T47D (cell line): ENCODE measurements around the gene GLB1L2.

Experiments
- DNase-seq, 2 experiments: peaks; one replicate each; pipeline versions ENCODE4 v3.0.0 to v3.0.0-alpha.2; 2011 to 2012; ENCODE audit warnings: low read depth in 1 of 2, low spot score in 1 of 2
- JUND ChIP-seq: IDR thresholded peaks from 2 replicates; pipeline ENCODE4 v1.6.1; 2012; ENCODE audit warnings: low read depth
- in situ Hi-C: cut with HindIII; loops from 2 replicates; pipeline ENCODE4 v1.10.0; 2016; ENCODE audit warnings: low sequenced_read_pairs, low pct_unique_long_range_greater_than_20kb

The GLB1L2 gene

DNA sequence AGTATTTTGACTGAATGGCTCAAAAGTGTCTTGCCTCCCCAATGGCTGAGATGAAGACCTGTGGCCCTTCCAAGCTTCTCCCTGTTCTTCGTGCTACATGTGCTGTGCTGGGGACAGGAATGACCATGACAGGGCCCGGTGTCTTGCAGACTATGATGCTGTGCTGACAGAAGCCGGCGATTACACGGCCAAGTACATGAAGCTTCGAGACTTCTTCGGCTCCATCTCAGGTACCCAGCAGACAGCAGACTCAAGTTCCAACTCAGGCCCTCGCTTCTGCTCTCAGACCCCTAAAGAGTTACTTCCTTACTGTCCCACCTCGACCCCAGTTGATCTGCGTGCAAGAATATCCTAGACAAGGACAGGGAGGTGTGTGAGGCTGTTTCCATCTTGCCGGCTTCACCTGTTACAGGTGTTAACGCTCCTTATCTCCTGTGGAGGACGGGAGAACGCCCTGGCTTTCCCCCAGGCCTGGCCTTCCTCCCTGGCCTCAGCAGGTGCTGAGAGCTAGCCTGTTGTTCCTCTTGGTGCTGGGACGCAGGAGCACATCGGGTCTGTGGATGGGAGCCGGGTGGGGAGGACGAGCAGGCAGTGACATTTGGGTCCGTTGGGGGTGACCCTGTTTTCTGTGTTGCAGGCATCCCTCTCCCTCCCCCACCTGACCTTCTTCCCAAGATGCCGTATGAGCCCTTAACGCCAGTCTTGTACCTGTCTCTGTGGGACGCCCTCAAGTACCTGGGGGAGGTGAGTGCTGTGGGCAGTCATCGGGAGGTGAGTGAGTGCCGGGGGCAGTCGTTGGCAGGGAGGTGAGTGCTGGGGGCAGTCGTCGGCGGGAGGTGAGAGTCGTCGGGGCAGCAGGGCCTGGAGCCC, 38.1 kb downstream of the GLB1L2 start:
- in situ Hi-C loops = no loop called here
- DNase-seq = no peak
- no peak for TF ChIP-seq JUND

GRCh38 chr11:134370526-134371435, 39.0 kb downstream of the GLB1L2 start:
- no peak for DNase-seq
- no peak for TF ChIP-seq JUND

DNA sequence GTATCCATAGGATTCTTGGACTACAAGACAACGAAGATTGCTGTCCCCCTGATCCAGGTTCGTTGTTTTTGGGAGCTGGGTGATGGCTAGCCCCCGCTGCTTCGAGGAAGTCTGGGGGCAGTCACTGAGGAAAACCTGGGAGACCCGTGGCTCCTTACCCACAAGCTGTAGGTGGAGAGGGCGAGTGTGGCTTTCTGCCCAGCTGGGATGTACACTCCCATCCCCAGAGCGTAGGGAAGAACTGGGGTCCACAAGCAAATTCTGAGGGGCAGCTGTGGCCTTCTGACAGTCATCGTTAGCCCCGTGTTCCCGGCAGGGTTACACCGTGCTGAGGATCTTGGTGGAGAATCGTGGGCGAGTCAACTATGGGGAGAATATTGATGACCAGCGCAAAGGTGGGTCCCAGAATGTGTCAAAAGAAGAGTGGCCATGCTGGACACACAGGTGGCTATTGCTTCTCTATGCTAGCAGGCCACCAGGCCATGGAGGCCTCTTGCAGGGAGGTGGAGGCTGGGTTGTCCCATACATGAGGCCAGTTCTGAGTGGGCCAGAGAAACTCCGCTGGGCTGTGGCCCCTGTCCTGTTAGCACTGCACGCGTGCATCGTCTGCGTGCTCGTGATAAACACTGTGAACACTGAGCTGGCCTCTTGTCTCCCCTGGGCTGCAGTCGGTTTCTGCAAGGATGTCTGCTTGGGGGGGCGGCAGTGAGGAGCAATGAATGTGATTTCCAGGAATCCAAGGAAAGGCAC, 39.8 kb downstream of the GLB1L2 start:
- DNase-seq = no peak
- no peak for TF ChIP-seq JUND
- in situ Hi-C loops = no loop called here

More at GRCh38 chr11:134370526-134371435, 39.0 kb downstream of the GLB1L2 start:
- in situ Hi-C loops = no loop called here

- no peak for DNase-seq
- no peak for TF ChIP-seq JUND
- in situ Hi-C loops = no loop called here
Observed at GRCh38 chr11:134372536-134372935, 40.7 kb downstream of the GLB1L2 start.

- no peak for TF ChIP-seq JUND
- DNase-seq = peak in 1 of 2 experiments; percentile 90
Observed at GRCh38 chr11:134372961-134373360, 41.2 kb downstream of the GLB1L2 start.

GRCh38 chr11:134373591-134374052, 41.8 kb downstream of the GLB1L2 start:
- DNase-seq = no peak
- in situ Hi-C loops = no loop called here
- TF ChIP-seq JUND = no peak

More at GRCh38 chr11:134372961-134373360, 41.2 kb downstream of the GLB1L2 start:
- in situ Hi-C loops = no loop called here

DNA sequence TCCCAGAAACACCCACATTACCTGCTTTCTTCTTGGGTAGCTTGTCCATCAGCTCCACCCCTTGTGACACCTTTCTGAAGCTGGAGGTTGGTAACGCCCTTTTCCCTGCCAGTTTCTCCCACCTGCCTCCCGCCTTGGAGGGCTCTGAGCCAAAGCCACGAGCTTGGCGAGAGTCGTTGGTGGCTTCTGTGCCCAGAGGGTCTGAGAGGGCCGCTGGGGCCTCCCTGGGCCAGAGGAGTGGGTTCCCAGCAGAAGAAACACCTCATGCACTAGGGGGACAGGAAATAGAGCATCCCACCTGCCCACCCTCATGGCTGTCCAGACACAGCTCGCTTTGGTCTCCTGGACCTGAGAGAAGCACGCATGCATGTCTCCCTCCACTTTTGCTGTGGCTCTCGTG, 42.4 kb downstream of the GLB1L2 start:
- no peak for TF ChIP-seq JUND
- in situ Hi-C loops = no loop called here
- no peak for DNase-seq

DNA sequence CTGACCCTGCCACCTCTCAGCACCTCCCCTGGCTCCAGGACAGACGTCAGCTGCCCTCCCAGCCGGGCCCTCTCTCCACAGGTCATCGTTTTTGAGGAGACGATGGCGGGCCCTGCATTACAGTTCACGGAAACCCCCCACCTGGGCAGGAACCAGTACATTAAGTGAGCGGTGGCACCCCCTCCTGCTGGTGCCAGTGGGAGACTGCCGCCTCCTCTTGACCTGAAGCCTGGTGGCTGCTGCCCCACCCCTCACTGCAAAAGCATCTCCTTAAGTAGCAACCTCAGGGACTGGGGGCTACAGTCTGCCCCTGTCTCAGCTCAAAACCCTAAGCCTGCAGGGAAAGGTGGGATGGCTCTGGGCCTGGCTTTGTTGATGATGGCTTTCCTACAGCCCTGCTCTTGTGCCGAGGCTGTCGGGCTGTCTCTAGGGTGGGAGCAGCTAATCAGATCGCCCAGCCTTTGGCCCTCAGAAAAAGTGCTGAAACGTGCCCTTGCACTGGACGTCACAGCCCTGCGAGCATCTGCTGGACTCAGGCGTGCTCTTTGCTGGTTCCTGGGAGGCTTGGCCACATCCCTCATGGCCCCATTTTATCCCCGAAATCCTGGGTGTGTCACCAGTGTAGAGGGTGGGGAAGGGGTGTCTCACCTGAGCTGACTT, 43.2 kb downstream of the GLB1L2 start:
- TF ChIP-seq JUND = no peak
- in situ Hi-C loops = no loop called here
- no peak for DNase-seq

DNA sequence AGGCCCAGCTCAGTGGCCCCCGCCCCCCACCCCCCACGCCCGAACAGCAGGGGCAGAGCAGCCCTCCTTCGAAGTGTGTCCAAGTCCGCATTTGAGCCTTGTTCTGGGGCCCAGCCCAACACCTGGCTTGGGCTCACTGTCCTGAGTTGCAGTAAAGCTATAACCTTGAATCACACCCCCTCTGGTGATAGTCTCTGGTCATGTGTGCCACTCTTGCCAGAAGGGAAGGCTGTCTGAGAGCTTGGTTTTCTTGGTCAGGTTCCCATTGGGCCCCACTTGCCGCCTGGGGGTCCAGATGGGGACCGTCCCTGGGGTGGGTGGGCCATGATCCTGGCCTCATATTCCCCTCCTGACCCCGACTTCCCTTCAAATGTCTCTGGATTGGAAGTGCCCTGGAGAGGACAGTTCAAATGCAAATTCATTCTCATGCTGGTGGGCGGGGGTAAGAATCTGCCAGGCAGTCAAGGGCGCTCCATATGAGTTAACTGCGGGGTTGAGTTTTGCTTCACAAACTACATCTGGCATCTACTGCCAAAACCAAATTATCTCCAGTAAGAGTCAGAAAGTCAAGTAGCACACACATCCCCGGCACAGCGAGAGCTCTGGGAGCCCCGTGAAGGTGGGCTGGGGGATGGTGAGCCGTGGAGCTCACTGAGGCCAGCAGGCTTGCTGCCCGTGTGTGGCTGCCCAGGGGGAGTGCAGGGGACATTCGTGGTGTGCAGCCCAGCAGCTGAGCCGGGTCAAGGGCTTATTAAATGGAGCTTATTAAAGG, 44.5 kb downstream of the GLB1L2 start:
- TF ChIP-seq JUND = no peak
- DNase-seq = no peak
- in situ Hi-C loops = no loop called here

DNA sequence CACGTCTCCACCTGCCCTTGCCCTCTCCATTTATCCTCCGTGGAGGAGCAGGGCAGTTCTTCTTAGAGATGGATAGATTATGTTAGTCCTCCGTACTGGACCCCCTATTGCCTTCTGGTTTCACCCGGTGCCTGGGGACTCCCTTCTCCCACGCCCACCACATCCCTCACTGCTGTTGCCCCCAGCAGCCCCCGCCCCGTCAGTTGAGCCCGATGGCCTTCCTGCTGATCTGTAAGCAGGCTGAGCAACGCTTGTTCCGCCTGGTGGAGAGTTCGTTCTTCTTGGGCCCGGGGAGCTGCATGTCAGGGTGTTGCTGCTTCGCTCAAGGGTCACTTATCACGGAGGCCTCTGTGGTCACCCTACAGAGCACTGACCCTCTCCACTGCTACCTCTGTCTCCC, 46.1 kb downstream of the GLB1L2 start:
- no peak for DNase-seq
- in situ Hi-C loops = no loop called here
- TF ChIP-seq JUND = no peak

DNA sequence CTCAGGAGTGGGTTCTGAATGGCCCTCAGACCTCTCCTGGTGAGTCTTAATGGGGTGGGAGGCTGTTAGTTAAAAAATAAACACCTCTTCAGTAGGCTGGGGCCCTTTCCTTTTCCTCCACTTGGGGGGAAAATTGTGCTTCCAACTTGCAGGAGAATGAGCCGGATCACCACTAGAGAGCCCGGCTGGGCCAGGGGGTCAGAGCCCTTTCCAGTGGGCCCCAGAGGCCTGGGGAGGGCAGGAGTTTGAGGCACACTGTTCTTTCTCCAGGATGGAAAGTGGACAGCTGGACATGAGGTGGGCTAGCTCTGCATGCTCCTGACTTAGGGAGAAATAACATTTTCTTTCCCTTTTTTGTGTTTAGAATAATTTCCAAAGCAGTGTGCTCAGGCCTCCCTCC, 47.5 kb downstream of the GLB1L2 start:
- in situ Hi-C loops = no loop called here
- no peak for DNase-seq
- no peak for TF ChIP-seq JUND

DNA sequence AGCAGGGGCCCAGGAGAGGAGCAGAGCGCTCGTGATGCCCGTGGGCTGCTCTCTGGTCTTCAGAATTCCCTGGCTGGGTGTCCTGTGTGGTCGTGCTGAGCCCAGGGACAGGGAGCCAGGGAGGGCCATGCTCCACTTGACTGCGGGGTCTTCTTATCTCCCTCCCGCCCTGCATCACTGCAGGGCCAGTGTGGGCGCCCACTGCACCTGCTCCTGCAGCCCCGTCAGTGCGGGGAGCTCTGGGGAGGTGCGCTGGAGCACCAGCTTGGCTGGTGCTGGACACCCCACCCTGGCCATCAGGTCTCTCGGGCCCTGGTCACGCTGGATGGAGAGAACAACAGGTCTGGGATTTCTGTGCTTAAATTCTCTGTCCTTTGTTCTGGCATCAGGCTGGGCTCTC, 48.4 kb downstream of the GLB1L2 start:
- DNase-seq = no peak
- no peak for TF ChIP-seq JUND
- in situ Hi-C loops = no loop called here
